GM04503 (cell line): ENCODE results near the gene ESRRA.

Experiments used
- DNase-seq: peaks from one replicate; pipeline ENCODE4 v3.0.0-alpha.2; 2012; ENCODE audit warnings: low read depth

Gene ESRRA

DNA sequence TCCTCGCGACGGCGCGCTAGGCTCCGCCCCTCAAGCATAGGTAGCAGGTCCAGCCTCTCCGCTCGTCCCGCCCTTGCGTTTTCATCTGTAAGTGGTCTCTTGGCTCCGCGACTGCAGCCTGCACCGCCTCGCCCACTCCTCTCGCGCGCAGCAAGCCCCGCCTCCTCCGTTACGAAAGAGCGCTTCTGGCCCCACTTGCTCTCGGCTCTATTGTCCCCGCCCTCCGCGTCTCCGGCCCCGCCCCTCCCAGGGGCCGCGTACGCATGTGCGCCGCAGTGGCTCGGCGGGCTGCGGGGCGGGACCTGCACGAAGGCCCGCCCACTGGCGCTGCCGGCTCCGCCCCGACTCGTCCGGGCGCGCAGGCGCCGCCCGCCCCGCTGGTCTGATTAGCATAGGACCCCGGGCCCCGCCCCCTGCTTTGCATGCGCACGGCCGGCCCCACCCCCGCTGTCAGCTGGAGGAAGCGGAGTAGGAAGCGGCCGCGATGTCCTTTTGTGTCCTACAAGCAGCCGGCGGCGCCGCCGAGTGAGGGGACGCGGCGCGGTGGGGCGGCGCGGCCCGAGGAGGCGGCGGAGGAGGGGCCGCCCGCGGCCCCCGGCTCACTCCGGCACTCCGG lies at the start of gene ESRRA:
ESRRA (plus strand) TSS at position 450 of the 616 bp plus-strand sequence. CDS start 1,656 bp downstream, outside the sequence.
- no peak for DNase-seq

- no peak for DNase-seq
Measured at GRCh38 chr11:64256300-64256699, 49.0 kb upstream of the ESRRA start.

DNA sequence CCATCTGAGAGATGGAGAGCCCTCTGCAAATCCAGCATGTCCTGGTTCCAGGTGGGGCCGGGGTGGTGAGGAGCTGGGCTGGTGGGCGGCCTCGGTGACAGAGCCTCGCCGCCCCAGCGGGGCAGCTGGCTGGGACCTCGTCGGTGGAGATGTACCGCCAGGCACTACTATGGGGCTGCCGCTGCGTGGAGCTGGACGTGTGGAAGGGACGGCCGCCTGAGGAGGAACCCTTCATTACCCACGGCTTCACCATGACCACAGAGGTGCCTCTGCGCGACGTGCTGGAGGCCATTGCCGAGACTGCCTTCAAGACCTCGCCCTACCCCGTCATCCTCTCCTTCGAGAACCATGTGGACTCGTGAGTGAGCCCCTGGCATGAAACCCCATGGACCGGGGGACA lies 47.0 kb upstream of the ESRRA start:
- no peak for DNase-seq

DNA sequence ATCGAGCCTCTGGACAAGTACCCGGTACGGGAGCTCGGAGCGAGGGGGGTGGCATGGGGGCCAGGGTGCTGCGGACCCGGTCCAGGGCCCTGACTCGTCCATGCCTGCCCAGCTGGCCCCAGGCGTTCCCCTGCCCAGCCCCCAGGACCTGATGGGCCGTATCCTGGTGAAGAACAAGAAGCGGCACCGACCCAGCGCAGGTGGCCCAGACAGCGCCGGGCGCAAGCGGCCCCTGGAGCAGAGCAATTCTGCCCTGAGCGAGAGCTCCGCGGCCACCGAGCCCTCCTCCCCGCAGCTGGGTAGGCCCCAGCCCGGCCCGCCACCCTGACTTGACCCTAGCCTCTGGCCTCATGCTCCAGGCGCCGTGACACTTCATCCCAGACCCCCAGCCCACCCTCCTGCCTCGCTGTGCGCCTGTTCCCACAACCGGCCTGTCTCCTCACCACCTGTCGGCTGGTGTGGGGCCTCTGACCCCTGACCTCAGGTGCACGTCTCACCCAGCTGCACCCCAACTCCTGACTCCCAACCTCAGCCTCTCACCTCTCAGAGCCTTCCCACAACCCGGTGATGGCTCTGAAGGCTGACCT lies 46.3 kb upstream of the ESRRA start:
- DNase-seq = no peak

GRCh38 chr11:64259533-64260067 lies 45.7 kb upstream of the ESRRA start:
- DNase-seq = no peak

DNA sequence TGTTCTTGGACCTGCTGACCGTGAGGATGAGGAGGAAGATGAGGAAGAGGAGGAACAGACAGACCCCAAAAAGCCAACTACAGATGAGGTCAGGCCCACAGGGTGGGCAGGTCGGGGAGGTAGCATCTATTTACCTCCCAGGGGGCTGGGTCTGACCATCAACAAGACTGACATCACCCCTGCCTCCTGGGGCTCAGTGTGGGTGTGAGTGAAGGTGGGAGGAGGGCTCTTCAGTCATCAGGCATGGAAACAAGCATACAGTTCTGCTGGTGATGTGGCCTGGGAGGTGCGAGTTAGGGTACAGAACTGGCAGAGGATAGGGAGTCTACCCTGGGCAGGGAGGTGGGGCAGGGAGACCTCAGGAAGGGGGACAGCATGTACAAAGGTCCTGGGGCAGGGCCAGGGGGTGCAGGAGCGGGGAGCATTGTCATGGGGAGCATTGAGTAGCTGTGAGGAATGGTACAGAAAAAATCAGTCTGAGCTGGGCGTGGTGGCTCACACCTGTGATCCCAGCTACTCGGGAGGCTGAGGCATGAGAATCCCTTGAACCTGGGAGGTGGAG lies 45.1 kb upstream of the ESRRA start:
- DNase-seq = no peak

DNA sequence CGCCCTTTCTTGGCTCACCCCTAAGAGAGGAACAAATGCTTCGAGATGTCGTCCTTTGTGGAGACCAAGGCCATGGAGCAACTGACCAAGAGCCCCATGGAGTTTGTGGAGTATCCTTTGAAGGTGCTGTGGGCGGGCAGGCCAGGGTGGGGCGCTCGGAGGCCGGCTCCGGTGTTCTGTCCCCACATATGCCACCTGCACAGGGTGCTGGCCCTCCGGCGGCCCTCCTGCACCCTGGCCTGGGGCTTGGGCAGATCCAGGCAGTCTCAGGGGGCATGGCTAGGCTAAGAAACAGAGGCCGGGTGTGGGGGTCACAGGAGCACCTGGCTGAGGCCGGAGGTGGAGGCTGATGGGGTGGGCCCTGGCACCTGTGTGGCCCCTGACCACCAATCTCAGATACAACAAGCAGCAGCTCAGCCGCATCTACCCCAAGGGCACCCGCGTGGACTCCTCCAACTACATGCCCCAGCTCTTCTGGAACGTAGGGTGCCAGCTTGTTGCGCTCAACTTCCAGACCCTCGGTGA lies 43.7 kb upstream of the ESRRA start:
- no peak for DNase-seq

- DNase-seq = no peak
Measured at GRCh38 chr11:64262271-64263002, 42.9 kb upstream of the ESRRA start.

- no peak for DNase-seq
Measured at GRCh38 chr11:64263021-64263946, 42.0 kb upstream of the ESRRA start.

DNA sequence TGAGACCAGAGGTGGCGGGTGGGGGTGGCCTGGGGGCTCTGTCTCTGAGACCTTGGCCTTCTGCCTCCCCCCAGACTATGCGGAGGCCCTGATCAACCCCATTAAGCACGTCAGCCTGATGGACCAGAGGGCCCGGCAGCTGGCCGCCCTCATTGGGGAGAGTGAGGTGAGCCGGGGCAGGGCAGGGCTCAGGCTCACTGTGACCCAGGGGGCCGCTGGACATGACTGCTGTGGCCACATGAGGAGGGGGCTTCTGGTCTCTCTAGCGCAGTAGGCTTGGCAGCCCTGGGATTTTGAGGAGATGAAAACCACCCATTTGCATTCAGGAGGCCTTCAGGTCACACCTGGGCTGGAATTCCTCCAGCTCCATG lies 41.4 kb upstream of the ESRRA start:
- DNase-seq = no peak

- no peak for DNase-seq
Measured at GRCh38 chr11:64264371-64264852, 40.9 kb upstream of the ESRRA start.

- no peak for DNase-seq
Measured at GRCh38 chr11:64265176-64266160, 39.9 kb upstream of the ESRRA start.

- DNase-seq = no peak
Measured at GRCh38 chr11:64266339-64266738, 39.0 kb upstream of the ESRRA start.

DNA sequence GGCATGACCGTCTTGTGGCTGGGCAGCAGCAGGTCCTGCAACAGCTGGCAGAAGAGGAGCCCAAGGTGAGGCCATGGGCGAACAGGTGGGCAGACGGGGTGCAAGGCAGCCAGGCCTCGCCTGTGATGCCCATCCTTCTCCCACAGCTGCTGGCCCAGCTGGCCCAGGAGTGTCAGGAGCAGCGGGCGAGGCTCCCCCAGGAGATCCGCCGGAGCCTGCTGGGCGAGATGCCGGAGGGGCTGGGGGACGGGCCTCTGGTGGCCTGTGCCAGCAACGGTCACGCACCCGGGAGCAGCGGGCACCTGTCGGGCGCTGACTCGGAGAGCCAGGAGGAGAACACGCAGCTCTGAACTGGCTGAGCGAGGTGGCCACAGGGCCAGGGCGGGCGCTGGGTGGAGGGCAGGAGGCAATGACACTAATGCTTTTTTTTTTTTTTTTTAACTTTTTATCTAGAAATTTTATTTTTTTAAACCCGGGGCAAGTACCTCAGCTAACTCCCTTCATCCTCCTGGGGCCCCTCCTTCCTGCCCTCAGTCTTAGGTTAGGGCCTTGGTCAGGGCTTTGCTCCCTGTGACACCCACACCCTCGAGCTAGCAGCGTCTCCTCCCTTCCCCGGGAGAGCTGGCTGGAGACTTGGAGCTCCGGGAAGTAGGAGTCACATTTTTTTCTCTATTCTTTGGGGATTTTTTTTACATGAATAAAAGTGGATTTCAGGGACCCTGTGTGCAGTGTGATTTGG lies 37.9 kb upstream of the ESRRA start:
- no peak for DNase-seq

- DNase-seq = no peak
Measured at GRCh38 chr11:64268025-64268892, 37.1 kb upstream of the ESRRA start.

DNA sequence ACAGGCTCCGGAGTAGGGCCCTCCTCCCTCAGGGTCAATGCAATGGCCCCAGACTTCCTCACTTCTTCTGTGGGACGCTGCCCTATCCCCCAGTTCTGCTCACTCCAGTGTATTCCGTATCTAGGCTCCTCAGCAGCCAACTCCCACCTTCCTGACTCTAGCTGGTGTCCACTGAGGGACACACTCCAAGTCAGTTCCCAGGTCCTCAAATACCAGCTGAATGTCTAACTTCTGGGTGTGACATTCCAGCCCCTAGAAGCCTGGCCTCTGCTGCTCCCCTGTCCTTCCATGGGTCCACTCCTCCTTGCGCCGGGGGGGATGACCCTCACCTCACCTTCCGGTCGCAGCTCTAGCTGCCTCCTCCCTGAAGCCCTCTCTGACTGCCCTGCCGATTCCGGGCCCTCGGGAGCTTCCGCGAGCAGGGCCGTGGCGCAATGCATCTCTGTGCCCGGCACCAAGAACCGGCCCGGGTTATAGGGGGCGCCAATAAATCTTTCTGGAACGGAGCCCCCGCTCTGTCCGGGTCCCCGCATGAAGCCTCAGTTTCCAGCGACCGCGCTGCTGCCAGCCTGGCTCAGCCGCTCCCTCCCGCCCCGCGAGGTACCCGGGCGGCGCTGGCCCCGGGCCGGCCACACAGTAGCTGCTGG lies 36.3 kb upstream of the ESRRA start:
- DNase-seq = no peak

GRCh38 chr11:64269540-64270220 lies 35.6 kb upstream of the ESRRA start:
- peak; percentile 99 for DNase-seq
